Neutrophil (primary cell): ENCODE measurements around the gene CPT1C.

ENCODE experiments used
- H3K27ac ChIP-seq: fragments of 200-600 bp; sonication (generic); 2 replicates; pipeline ENCODE4 v1.5.1; 2016; ENCODE audit warnings: mild to moderate bottlenecking, moderate library complexity
- H3K27me3 ChIP-seq: fragments of 200-600 bp; sonication (generic); 2 replicates; pipeline ENCODE4 v1.6.0; 2016; ENCODE audit warnings: mild to moderate bottlenecking
- H3K36me3 ChIP-seq: fragments of 200-600 bp; sonication (generic); 2 replicates; pipeline ENCODE4 v1.5.1; 2017
- H3K4me1 ChIP-seq, 2 experiments: fragments of 200-600 bp in 1 of 2; sonication (generic) in 1 of 2; 1 replicate in 1 of 2; 2 replicates in 1 of 2; pipeline versions ENCODE4 v1.5.1 to v1.6.1; 2013 to 2016; ENCODE audit warnings: low read depth in 1 of 2, low read length in 1 of 2, mild to moderate bottlenecking in 1 of 2, moderate library complexity in 1 of 2; ENCODE audit not compliant: control insufficient read depth in 1 of 2, insufficient read depth in 1 of 2
- H3K4me3 ChIP-seq, 2 experiments: fragments of 200-600 bp in 1 of 2; sonication (generic) in 1 of 2; 1 replicate in 1 of 2; 2 replicates in 1 of 2; pipeline ENCODE4 v1.5.1; 2013 to 2016; ENCODE audit warnings: low read depth in 1 of 2, low read length in 1 of 2, mild to moderate bottlenecking in 1 of 2, moderate library complexity in 1 of 2
- H3K9me3 ChIP-seq: fragments of 200-600 bp; sonication (generic); 2 replicates; pipeline ENCODE4 v1.5.1; 2016
- CTCF ChIP-seq: fragments of 200-600 bp; sonication (generic); IDR thresholded peaks from 2 replicates; pipeline ENCODE4 v1.5.1; 2016; ENCODE audit warnings: antibody characterized with exemption

CPT1C gene

GRCh38 chr19:49761625-49762311, 70.9 kb downstream of the CPT1C start:
- TF ChIP-seq CTCF, result no peak
- Histone ChIP-seq H3K36me3 (no peaks in the 10 kb centered on the region), H3K27me3 (peaks cover 8% of the 10 kb centered on the region), H3K4me3 (no peak overlapping the region), H3K27ac (no peak overlapping the region), H3K4me1 (peaks cover 10 to 12% of the 10 kb centered on the region in 2 experiments), H3K9me3 (no peaks in the 10 kb centered on the region)

GRCh38 chr19:49763230-49763629, 72.3 kb downstream of the CPT1C start, which contains the start of gene TSKS:
Gene TSKS (minus strand): TSS chr19:49763306. CDS start chr19:49763247, 59 bp downstream.
- H3K36me3 ChIP-seq, result no peaks in the 10 kb centered on the region
- no peaks in the 10 kb centered on the region for H3K9me3 ChIP-seq
- no peak for TF ChIP-seq CTCF
- no peak within 1 kb of the TSS for H3K27ac ChIP-seq
- H3K27me3 ChIP-seq, result peaks cover 4% of the 10 kb centered on the region
- peaks cover 21 to 22% of the 10 kb centered on the region in 2 experiments for H3K4me1 ChIP-seq
- no peak within 1 kb of the TSS for H3K4me3 ChIP-seq
